Glomerular visceral epithelial cell (primary cell): Measurements from ENCODE around the gene STAT1.
"Not testable (repeated sequence)": the region's sequence is repeated elsewhere in the genome, so short reads cannot be mapped to it uniquely, and the experiment has no call there.

Experiments used
- DNase-seq: peaks from one replicate; pipeline ENCODE4 v3.0.0-alpha.2; 2016; ENCODE audit errors: extremely low spot score

STAT1 gene

DNA sequence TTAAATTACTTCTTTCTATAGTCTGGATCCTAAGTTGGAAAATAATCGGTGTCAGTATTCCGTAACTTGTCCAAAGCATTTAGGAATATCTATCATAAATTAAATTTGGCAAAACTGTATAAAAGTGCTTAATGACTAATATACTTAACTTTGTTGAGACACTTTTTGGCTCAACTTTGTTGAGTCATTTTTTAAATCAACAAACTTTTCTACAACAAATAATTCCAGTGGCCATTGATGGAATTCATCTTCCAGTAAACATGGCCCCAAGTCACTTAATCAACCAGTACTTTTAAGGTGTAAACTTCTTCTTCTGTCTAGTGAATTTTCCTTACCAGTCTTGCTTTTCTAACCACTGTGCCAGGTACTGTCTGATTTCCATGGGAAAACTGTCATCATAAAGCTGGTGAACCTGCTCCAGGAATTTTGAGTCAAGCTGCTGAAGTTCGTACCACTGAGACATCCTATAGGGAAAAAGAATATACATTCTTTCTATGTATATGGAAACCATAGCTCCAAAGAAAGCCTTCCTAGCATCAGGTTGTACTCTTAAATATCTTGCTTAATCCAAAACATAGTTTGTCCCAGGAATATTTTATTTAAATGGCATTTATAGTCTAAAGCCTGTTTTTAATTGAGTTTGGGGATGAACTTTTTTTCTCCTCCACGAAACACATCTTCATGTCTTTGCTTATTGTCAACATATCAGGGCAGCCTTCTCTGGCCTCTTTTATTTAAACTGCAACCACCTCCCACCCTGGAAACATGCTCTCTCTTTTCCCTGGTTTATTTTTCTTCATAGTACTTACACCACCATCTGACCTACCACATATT, 4.2 kb downstream of the STAT1 start:
- no peak for DNase-seq

DNA sequence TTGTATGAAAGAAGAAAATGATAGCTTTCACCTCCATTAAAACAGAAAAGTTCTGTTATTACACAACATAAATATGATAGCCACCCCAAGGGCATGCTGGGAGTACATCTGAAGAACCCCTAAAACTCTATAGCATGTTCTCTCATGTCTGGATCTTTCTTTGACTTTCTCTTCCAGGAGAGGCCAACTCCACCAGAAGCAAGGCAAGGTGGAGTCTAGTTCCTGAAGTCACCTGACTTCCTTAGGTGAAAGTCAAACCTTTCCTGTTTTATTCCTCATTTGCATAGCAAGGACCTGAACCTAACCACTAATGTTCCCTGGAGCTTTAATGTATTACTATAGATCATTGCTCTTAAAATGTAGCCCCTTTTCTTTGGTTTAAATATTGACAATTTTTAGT, 5.7 kb downstream of the STAT1 start:
- no peak for DNase-seq

DNA sequence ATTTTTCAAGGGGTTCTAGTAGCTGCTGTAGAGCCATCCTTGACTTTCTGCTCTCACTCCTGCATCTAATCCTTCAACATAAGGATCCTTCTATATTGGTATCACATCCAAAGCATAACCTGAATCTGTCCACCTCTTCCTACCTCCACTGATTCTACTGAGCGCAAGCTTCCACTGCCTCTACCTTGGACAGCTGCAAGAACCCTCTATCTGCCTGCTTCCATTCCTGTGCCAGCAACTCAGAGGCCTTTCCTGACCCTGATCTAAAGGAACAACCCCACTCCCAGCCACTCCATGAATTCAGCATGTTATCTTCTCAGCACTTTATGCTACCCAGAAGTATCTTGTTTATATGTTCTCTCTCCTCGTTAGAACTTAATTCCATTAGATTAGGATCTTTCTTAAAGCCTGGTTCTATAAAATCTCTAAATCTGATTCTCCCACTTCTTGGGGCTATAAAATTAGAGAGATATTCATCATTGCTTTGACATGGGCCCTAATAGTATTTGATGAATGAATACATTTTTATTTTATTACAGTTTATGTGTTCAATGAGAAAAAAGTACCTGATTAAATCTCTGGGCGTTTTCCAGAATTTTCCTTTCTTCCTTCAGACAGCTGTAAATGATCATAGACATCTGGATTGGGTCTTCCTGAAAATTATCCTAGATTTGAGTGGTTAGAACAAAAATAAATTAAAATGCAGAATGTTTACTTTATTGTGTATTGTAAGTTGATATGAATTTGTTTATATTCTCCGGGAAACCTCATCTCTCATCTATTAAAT, 6.8 kb downstream of the STAT1 start:
- no peak for DNase-seq

DNA sequence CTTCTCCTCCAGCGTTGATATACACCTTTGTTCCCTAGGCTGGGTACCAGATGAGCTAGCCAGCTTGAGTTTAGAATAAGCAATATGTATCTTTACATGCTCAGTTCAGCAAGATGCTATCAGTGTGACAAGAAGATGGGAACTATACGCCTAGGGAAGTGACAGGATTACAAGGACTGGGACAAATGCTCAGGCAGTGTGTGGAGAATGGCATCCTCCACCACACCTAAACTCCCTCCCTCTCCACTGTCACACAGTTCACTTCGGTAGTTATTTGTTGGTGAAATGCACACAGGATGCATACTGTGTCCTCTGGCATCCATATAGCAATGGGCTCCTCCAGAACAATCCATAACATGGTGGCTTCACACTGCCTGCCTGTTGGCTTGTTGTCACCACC, 7.7 kb downstream of the STAT1 start:
- DNase-seq, result no peak

DNA sequence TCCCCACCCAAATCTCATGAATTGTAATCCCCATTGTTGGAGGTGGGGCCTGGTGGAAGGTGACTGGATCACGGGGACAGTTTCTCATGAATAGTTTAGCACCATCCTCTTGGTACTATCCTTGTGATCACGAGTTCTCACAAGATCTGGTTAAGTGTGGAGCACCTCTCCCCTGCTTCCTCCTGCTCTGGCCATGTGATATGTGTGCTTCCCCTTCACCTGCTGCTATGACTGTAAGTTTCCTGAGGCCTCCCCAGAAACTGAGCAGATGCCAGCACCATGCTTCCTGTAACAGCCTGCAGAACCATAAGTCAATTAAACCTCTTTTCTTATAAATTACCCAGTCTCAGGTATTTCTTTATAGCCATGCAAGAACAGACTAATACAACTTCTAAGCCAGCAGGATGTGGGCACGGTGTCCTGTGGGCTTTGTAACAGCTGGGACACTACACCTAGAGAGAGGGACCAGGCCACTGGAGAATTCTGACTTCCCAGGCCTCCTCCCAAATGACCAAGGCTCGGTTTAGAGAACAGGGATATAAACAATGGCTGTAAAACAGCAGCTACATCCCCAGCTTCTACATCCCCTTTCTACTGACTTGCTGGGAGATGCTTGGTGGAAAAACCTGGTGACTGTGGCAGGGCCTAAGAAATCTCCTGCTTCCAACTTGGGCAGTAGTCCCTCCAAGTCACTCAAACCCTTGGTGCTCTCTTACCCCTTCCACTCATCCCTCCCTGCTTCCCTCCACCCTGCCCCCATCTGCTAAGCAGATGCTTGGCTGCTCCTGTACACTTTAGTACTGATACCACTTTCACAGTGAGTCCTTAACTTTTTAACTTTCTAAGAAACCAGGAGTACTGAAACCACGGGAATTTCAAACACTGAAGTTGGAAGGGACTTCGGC, 10.3 kb downstream of the STAT1 start:
- no peak for DNase-seq

DNA sequence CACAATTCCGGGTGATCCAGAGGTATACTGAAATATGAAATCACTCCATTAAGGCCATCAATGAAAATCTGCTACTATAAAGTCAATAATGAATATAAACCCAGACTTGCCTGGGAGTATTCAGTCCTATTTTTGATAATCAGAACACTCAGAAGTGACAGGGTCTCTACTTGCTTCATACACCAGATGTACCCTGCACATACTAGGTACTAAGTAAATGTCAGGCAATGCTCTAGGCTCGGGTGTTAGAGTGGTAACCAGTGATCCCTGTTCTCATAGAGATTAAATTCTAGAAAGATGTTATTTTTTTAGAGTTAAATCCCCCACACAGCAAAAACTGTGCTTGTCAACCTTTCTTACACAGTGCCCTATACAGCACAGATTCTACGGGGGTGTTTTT, 12.3 kb downstream of the STAT1 start:
- DNase-seq, result no peak

DNA sequence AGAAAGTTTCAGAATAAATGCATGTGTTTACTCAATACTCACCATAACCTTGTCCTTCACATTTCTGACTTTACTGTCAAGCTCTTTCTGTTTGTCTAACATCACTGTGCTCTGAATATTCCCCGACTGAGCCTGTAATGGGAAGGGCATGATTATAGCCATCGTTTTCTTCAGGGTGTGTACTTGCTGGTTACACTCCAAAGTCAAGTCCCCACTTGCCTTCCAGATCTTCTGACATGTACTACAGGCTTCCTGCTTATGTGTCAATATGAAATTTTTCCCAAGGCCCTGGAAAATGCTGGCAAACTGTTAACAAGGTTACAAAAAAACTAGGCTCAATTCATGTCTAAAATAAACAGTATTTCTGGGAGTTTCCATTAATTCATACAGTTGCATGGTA, 12.9 kb downstream of the STAT1 start:
- no peak for DNase-seq

DNA sequence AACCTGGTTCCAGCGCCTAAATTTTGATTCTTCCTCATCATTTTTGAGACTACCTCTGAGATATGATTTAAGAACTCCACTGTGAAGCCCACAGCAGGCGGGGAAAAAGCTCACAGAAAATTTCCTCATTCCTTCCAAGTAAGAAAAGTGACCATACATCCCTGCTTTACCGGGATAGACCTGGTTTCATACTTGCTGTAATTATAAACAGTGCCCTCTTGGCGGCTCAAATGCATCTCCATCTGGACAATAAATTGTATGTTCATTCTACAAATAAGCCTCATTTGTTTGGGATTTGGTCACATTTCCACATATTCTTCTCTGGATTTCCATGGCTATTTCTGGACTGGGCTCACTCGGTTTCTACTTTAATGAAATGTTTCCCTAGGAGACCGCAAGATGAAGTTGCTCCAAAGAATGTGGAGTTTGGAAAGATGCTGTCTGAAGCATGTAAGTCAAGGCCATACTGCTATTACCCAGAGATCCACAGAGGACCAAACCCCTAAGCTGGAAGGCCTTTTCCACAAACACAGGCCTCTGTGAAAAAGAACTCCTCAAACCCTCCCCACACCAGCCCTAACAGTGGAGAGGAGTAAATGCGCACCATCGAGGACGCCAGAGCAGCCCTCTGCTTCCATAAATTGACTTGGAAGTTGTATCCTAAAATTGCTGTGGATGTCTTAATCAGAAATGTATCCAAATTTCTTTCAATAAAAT, 13.9 kb downstream of the STAT1 start:
- no peak for DNase-seq

DNA sequence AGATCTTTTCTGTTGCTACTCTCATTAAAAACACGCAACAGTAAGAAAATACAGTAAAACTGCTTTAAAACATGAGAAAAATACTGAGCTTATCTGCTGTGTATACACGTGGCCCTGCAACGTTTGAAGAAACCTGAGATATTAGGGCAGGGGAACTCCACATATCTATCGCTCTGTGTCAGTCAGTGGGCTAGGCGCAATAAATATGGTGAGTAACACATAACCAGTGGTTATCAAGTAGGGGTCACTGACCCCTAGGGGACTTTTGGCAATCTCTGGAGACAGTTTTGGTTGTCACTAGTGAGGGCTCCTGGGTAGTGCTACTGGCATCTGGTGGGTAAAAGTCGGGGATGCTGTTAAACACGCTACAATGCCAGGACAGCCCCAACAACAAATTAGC, 14.9 kb downstream of the STAT1 start:
- DNase-seq, result no peak

DNA sequence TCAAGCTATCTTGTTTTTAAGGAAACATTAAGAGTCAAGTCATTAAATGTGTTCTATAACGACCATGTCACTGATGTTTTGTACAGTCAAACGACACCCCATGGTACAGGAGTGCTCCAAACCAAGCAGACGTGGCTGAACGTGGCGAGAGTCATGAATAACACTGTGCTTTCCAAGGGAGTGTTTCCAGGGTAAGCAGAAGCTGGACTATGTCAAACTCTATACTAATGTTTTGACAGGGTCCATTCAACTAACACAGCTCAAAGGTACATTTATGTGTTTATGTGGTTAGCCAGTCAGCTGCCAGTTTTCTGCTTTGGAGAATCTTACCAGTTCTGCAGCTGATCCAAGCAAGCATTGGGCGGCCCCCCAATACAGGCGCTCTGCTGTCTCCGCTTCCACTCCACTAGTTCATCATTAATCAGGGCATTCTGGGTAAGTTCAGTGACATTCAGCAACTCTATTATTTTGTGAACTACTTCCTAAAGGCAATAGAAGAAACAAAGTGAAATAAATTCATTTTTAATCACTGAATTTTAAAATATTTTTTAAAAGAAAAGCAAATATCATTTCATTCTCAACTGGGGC, 16.4 kb downstream of the STAT1 start:
- no peak for DNase-seq

DNA sequence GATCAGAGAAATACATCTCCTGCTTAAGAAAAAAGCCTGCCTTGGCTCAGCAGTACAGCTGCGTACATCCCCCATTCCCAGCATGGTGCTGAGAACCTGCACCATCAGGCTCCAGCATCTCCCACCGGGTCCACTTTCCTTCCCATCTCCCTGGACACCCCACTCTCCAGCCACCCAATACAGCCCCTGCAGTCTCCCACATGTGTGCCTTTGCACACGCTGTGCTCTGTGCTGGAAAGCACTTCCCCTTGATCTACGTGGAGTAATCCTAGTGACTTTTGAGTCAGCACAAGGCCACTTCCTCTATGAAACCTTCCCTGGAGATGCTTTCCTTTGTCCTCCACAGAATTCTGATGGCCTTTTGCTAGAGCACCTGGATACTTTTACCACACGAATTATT, 17.0 kb downstream of the STAT1 start:
- DNase-seq, result no peak

DNA sequence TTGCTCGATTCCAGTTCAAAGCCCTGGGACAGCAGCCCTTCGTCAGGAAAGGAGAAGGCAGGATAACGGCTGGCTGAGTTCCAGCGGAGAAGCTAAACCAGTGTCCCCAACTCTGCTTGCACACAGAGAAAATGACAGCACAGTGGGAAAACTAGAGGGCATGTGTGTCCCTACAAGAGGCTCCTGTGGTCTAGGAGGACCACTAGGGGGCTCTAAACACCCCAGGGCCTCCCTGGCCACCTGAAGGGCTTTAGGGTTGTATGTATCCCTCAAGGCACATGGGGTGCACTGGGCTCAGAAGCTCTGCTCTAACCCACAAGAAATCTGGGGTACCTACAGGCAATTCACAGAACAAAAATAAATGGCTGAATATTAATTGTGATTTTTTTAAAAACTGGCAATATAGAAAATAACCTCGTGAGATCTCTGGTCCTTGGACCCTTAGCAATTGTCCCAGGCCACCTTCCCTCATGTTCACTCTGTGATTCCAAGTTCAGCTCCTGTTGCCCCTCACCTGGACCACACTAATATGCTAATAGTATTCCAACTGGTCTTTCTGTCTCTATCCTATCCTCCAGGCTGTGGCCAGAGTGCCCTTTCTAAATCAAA, 17.5 kb downstream of the STAT1 start:
- peak; percentile 58 for DNase-seq

DNA sequence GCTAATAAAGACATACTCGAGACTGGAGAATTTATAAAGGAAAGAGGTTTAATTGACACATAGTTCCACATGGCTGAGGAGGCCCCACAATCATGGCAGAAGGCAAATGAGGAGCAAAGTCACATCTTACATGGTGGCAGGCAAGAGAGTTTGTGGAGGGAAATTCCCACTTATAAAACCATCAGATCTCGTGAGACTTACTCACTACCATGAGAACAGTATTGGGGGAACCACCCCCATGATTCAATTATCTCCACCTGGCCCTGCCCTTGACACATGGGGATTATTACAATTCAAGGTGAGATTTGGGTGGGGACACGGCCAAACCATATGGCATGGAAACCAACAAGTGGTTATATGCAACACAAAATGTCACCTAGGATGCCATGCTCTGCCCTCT, 18.7 kb downstream of the STAT1 start:
- not testable (repeated sequence) for DNase-seq

DNA sequence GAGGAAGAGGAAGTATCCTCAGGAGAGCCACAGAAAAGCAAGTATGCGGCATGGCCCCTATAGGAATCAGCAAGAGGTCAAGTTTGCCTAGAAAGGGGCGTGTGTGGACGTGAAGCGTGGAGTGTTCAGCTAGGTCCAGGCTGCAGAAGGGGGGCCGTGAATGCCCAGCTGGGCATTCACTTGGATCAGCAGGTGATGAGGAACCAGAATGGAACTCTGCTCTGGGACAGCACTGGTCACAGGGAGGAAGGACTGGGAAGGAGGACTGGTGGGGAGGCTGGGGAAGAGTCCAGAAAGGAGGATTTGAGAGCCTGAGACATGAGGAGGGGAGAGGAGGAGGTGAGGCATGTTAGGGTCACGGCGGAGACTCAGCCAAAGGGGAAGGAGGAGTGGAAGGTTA, 19.8 kb downstream of the STAT1 start:
- no peak for DNase-seq

DNA sequence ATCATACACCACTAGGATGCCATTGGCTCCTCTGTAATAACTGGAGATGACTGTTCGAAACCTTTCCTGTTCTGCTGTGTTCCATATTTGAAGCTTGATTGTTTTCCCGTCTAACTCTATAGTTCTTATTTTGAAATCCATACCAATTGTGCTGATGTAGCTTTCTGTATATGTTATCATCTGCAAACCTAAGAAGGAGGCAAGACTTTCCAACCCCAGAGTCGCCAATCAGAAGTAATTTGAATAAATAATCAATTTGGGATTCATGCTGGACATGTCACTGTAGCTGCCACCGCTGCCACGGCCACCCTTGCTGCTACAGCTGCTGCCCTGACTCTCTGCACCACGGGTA, 20.7 kb downstream of the STAT1 start:
- no peak for DNase-seq

DNA sequence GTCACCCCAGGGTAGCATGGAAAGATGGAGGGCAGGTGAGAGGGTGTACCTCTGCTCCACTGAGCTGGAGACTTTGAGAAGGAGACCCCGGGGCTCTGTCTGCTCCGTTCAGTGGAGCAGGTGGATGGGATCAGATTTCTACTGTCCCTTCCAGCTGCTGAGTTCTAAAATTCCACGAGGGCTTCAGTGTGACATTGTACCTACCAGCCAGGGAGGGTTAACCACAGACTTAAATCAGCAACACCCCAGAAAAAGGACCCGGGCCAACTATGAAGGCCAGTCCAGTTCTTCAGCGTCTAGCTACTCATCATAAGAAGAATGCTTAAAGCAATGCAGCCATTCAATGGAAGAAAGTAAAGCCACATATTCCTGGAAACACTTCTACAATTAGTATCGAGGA, 23.8 kb downstream of the STAT1 start:
- DNase-seq, result no peak

DNA sequence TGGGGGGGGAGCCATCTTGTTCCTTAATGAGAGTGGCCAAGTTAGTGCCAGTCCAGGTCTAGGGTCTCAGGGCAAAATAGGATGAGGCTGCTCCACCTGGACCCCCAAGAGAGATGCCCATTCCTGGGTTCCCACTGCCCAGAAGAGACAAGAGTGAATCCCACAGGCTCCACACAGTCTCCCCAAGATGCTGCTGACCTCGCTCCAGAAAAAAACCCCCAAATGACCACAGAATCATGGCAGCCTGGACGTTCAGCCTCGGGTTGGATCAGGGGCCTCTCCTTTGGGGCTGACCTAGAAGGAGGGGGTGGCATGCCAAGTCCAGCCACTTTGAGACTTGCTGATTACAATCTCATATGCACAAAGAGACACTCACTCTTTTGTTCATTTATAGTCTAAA, 25.1 kb downstream of the STAT1 start:
- no peak for DNase-seq

DNA sequence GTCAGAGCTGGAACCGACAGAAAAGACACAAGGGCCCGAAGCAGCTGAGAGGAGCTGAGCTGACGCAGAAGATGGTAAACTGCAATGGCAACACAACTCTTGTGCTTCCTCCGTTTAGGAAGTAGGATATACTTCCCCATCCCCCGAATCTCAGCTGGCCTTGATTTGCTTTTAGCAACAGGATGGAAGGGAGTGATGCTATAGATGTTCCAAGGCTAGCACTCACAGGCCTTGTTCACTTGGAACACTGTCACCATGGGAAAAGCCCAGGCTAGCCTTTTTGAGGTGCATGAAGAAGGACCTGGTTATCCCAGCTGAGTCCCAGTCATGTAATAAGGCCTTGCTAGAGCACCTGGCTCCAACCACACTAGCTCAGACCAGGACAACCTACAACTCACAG, 26.0 kb downstream of the STAT1 start:
- DNase-seq, result no peak

DNA sequence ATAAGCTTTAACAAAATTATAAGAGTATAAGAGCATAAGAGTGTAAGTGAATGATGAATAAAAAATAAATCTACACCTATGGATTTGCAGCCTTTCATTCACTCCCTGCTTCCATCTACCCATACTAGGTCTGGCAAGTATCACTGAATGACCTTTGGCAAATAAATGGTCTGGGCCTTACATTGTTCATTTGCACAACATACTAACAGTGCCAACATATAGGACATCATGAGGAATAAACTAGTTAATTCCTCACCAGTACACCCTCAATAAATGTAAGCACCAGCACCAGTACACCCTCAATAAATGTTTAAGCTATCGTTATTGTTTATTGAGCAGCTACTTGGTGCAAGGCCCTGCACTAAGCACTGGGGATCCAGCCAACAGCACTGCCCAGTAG, 26.9 kb downstream of the STAT1 start:
- no peak for DNase-seq

DNA sequence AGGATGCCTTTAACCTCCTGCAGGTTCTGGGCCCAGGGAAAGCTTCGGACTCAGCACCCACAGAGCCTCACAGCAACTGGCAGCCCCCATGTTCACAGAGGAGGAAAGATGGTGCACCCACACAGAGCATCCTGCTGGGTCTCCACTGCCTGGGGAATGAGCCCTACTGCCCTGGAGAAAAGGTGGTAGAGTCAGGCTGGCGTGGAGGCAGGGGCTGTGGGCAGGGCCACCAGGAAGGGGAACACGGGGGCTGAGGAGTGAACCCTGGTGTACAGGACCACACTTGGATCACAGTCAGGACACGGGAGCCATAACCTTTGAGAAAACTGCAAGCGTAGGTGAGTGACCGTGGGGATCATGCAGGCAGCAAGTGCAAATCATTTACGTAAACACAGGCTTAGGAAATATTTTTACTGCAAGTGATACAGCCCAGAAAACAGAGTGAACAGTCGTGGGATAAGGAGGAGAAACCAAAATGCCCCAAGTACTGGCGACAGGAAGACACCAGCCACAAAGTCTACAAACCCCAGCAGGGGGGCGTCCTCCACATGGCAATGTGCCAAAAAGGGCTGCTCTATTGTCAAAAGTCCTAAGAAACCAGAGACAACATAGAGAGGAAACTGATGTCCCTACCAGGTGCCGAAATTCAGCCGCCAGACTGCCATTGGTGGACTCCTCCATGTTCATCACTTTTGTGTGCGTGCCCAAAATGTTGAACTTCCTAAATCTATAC, 27.6 kb downstream of the STAT1 start:
- DNase-seq, result no peak
